ENCODE data around the gene THTPA. TPM values are rescaled to one million over a fixed set of nuclear protein-coding genes. Genes with fewer than 3 reads are reported as not detected.

The THTPA gene
- total and polyA plus RNA-seq, 2 of the 4 experiments (the other 2 are of a cell fraction): 5.0 to 9.2 TPM

DNA sequence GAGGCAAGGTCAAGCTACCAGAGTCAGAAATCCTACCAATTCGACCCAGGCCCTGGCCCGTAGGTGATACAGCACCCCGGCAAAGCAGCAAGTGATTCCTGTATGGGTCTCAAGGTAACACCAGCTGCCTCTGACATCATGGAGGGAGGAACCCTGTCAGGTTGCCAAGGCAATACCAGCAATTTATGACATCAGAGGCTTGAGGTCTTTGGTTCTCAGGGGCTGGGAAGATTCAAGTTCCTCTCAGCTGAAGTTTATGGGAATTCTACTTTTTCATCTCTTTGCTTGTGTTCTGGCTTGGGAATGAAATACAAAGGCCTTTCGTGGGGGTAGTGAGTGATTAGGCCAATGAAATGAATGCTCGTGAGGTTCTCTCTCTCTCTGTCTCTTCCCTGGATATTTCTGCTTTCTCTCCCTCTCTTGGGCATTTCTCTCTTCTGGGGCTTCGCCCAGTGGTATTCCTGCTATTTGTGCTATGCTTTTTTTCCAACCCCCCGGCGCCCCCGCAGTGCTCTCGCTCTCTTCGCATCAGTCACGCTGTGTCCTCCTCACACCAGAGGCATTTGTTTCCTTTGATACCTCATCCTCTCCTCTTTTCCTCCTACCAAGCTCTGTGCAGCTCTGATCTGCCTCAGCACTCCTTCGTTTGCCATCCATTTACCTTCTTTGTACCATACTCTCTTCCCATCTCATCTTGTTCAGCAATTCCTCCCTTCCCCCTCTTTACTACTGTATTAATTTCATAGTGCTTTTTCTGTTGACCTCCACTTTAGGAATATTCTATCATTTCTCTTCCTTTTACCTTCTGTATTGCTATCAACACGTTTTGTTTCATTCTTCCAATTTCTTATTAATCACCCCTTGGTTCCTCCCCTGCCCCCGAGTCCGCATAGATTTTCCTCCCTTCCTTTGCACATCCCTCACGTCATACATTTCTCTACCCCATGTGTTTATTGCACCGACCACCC lies 7.4 kb upstream of the THTPA start:
- no peak overlapping the region for H2BK20ac ChIP-seq (ENCODE audit: low read depth, low read length)
- H3K4me1 ChIP-seq (ENCODE audit: control insufficient read depth, insufficient read depth, low read length): peaks cover 9% of the 10 kb centered on the region
- H3K9ac ChIP-seq (ENCODE audit: low read depth, low read length): 0 out of 2 replicates have a peak overlapping the region, but pooled peaks have one; percentile 49
- H3K18ac ChIP-seq (ENCODE audit: low read depth, low read length): peak overlapping the region; percentile 37; the same call in 1 of the 2 replicates
- H2AK9ac ChIP-seq (replicated peaks; ENCODE audit: low read depth, low read length, poor library complexity): peak overlapping the region; percentile 56
- peak overlapping the region; percentile 31; the same call in 1 of the 2 replicates for H3K56ac ChIP-seq (ENCODE audit: extremely low read depth, insufficient read depth, low read length)
- peak; percentile 83 for DNase-seq
- dilution Hi-C loops (cut with HindIII; ENCODE audit: low sequenced_read_pairs, unreplicated experiment): no loop called here
- BruUV-seq (replicated peaks): TSS peak; percentile 99
- H2AK5ac ChIP-seq (ENCODE audit: low read depth, low read length): peak overlapping the region; percentile 12; the same call in 1 of the 2 replicates
- peak overlapping the region; percentile 69 for H2BK5ac ChIP-seq (ENCODE audit: low read depth, low read length, poor library complexity, severe bottlenecking)
- no peaks in the 10 kb centered on the region; the same call in 1 of the 2 replicates for H3K27me3 ChIP-seq (ENCODE audit: control insufficient read depth, insufficient read depth, low read length)
- in situ Hi-C loops (cut with MboI; ENCODE audit: low sequenced_read_pairs): no loop called here
- WGBS, 2 experiments (ENCODE audit: extremely low coverage in 2 of 2, insufficient read length in 1 of 2): 28 to 100% methylated on average over 1 to 11 of the region's 18 CpGs
- peak overlapping the region; percentile 22 for H4K5ac ChIP-seq (ENCODE audit: low read depth, low read length)
- no peaks in the 10 kb centered on the region for H4K20me1 ChIP-seq (ENCODE audit: insufficient read depth, low read length)
- H4K91ac ChIP-seq (ENCODE audit: insufficient read depth, low read depth, low read length): peak overlapping the region; percentile 72; the same call in 1 of the 2 replicates
- no peak overlapping the region for H3K23ac ChIP-seq (ENCODE audit: low read depth, low read length)
- peak overlapping the region; percentile 51; the same call in 1 of the 2 replicates for H3K27ac ChIP-seq (ENCODE audit: insufficient read depth, low read length)
- intact Hi-C loops (cut with micrococcal nuclease): no loop called here
- H3K4me3 ChIP-seq (ENCODE audit: insufficient read depth, low read depth, low read length): no peak overlapping the region; the same call in 1 of the 2 replicates
- H2AFZ ChIP-seq (replicated peaks; ENCODE audit: low read length, poor library complexity): peak overlapping the region; percentile 63
- H3K9me3 ChIP-seq (ENCODE audit: control insufficient read depth, insufficient read depth, low read length): no peaks in the 10 kb centered on the region
- ChIA-PET CTCF (interaction anchor here (1.2 kb wide), 1 partner anchor 70 kb away, joined by 3 read pairs; no protein-coding TSS in a partner anchor), POLR2A (ENCODE audit: unreplicated experiment) (no interaction called here)
- peak; percentile 39 for ATAC-seq (ENCODE audit: low read depth)
- H3K4me2 ChIP-seq (ENCODE audit: low read depth, low read length): peak overlapping the region; percentile 70
- H3K79me1 ChIP-seq (ENCODE audit: low read depth in 1 of 2, low read length in 2 of 2): no peaks in the 10 kb centered on the region
- no peak overlapping the region for H2BK120ac ChIP-seq (ENCODE audit: low read depth, low read length)
- 0 out of 2 replicates have a peak, but pooled peaks have one; percentile 29 for TF ChIP-seq BHLHE40 (IDR thresholded peaks at IDR 0.05; ENCODE audit: low read depth, low read length)
- no peak for TF ChIP-seq MAZ (IDR thresholded peaks at IDR 0.05; ENCODE audit: borderline replicate concordance, low read depth, low read length)
- H3K36me3 ChIP-seq (ENCODE audit: control insufficient read depth, insufficient read depth, low read length): no peaks in the 10 kb centered on the region
- H3K9me1 ChIP-seq (ENCODE audit: insufficient read depth, low read length): peaks cover 8% of the 10 kb centered on the region
- H3K14ac ChIP-seq (replicated peaks; ENCODE audit: low read depth, low read length): no peak overlapping the region
- H4K8ac ChIP-seq (ENCODE audit: low read depth in 2 of 2, low read length in 2 of 2): peak overlapping the region; percentile 19 to 56; a peak in 1 of 4 replicates
- H3K4ac ChIP-seq (ENCODE audit: low read depth, low read length): no peak overlapping the region
- peak overlapping the region; percentile 31; the same call in 1 of the 3 replicates for H2BK15ac ChIP-seq (ENCODE audit: low read depth, low read length)

Data from IMR-90 (cell line).